ENCODE data around the gene EMC9.
"Not testable (repeated sequence)": the region's sequence is repeated elsewhere in the genome, so short reads cannot be mapped to it uniquely, and the experiment has no call there.

EMC9 gene

DNA sequence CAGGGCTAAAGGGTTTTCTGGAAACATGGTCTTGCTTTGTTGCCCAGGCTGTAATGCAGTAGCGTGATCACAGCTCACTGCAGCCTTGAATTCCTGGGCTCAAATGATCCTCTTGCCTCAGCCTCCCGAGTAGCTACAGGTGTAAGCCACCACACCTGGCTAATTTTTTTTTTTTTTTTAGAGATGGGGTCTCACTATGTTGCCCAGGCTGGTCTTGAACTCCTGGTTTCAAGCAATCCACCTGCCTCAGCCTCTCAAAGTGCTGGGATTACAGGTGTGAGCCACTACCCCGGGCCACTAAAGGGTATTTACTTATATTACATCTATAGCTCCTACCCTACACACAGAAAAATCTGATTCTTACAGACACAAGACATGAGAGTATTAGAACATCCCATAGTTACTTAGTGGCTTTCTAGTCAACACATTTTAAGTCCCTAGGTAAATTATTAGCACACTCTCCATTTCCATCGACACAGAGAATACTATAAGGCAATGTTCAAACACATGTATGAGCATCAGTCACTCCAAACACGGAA, 33.0 kb downstream of the EMC9 start:
- DNase-seq (ENCODE audit: low read depth, low spot score) = no peak

DNA sequence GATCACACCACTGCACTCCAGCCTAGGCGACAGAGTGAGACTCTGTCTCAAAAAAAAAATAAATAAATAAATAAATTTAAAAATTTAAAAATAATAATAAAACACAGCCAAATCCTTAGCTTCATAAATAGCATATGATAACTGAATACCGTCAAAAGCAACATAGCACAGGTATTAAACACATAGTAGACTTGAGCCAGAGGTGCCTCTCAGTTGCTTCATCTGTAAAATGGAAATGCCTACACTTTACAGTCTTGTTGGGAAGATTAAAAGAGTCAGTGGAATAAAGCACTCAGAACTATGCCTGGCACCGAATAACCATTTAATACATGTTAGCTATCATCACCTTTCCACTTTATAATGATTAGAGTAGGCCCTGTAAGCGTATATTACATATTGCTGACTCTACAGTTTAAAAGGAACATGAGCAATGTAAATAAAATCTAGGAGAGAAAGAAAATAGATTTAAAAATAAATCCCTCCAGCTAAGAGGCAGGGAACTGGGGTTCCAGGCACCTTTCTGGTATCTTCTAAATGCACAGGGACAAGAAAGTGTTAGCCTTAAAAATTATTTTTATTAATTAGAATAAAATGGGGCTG, 34.6 kb downstream of the EMC9 start:
- DNase-seq (ENCODE audit: low read depth, low spot score) = no peak

DNA sequence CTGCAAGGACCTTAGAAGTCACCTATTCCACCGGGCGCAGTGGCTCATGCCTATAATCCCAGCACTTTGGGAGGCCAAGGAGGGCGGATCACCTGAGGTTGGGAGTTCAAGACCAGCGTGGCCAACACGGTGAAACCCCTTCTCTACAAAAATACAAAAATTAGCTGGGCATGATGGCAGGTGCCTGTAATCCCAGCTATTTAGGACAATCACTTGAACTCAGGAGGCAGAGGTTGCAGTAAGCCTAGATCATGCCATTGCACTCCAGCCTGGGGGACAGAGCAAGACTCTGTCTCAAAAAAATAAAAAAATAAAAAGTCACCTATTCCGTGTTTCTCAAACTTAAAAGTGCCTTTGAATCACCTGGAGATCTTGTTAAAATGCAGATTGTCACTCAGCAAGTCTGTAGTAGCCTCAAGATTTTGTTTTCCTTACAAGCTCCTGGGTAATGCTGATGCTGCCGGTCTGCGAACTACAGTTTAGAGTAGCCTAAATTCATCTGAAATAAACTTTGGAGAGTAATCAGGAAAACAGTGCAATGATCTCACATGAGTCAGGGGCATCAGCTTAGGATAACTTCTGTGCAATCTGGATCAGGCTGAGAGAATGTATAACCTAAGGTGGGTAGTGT, 35.7 kb downstream of the EMC9 start:
- not testable (repeated sequence) for DNase-seq (ENCODE audit: low read depth, low spot score)

DNA sequence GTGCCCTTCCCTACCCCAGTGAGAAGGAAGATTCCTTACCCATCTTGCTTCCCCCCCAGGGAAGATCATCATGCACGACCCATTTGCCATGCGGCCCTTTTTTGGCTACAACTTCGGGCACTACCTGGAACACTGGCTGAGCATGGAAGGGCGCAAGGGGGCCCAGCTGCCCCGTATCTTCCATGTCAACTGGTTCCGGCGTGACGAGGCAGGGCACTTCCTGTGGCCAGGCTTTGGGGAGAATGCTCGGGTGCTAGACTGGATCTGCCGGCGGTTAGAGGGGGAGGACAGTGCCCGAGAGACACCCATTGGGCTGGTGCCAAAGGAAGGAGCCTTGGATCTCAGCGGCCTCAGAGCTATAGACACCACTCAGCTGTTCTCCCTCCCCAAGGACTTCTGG, 37.9 kb downstream of the EMC9 start:
- DNase-seq (ENCODE audit: low read depth, low spot score) = no peak

DNA sequence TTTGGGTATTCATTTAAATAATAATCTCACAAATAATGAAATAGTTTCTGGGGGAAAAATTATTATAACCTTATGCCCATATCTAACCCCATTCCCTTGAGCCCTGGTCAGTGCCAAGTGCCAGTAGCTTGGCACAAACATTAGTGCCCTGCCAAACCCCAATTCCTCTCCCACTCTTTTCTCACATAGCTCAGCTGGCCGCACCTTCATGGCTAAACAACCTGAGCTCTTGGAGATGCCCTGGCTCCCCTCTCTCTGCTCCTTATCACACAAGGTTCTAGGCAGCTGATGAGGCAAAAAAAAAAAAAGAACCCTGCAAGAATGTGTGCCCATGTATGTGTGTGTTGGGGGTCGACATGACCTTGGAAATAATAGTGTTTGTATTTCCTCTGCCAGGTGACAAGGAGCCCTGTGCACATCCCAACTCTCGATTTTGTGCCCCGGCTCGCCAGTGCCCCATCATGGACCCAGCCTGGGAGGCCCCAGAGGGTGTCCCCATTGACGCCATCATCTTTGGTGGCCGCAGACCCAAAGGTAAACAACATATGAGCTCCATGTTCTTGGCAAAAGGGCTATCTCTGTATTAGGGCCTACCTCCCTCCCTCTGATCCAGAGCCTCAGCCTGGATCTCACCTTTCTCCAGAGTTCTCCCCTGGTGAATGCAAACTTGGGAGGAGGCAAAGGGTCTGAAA, 38.9 kb downstream of the EMC9 start:
- no peak for DNase-seq (ENCODE audit: low read depth, low spot score)

DNA sequence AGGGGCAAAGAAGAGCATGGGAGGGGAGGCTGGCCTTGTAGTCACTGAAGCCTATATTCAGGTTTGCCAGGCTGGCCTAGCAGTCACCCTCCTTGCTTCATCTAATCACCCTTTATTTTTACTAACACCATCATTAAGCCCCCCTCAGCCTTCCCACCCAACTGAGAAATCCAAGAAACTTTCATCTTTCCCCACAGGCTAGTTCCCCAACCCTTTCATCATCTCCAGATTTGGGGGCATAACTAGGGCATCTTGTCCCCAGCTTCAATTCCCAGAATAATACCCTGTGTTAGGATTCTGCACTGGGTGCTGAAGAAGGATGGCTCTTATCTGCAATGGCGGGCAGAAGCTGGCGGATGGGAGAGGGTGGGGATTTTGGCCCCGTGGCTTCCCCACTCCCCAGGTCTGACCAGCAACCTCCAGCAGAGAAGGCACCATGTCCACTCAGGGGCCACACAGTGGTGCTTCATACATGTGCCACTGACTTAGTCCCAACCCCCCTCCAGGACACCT, 40.4 kb downstream of the EMC9 start:
- DNase-seq (ENCODE audit: low read depth, low spot score) = no peak

DNA sequence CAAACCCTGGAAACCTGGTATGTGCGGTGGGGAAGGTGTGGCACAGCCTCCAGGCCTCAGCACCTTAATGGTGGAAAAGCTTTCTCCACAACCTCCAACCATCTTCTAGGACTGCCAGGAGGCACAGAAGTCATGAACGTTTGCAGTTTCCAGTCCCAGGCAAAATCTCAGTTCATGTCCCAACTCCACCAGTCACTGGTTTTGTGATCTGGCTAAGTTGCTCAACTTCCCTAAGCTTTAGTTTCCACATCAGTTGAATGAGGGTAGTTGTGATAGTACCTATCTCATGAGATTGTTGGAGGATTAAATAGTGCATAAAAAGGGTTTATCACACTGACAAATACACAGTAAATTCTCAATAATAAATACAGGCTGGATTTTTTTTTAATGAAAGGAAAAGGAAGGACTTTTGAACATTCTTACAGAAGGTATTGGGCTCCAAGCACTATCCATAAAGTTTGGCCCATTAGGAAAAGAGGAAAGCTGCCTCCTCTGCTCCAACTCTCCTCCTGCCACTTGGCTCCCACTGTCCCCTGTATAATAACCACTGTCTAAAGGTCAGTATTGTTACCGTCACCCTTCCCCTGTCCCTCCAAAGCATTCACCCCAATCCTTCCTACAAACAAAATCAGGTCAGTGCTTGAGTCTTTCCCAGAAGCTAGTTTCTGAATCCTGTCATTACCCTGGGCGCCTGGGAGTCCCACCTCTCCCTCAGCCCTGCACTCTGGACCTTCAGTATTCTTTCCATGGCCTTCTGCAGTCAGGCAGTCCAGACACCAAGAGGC, 41.0 kb downstream of the EMC9 start:
- no peak for DNase-seq (ENCODE audit: low read depth, low spot score)

DNA sequence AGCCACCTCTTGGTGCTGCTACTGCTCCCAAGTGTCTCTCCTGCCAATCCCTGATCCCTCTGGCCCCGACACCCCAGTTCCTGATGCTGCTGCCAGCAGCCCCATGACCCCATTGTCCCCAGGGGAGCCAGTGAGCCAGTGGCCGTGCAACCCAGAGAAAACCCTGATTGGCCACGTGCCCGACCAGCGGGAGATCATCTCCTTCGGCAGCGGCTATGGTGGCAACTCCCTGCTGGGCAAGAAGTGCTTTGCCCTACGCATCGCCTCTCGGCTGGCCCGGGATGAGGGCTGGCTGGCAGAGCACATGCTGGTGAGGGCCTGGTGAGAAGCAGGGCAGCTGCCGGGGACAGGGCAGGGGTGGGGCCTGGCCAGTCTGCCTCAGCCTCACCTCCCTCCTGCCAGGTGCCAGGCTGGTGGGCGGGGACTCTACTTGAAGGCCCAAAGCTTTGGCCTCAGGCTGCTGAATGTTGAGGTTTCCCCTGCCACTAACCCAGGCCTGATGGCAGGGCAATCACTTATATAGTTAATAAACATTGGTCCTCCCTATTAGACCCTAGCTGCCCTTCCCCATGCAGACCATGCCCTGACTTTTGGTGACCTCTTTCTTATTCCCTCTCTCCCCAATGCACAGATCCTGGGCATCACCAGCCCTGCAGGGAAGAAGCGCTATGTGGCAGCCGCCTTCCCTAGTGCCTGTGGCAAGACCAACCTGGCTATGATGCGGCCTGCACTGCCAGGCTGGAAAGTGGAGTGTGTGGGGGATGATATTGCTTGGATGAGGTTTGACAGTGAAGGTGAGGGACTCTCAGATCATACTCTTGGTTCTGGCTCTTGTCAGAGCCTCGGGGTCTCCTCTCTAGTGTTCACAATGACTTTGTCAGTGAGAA, 42.2 kb downstream of the EMC9 start:
- no peak for DNase-seq (ENCODE audit: low read depth, low spot score)

DNA sequence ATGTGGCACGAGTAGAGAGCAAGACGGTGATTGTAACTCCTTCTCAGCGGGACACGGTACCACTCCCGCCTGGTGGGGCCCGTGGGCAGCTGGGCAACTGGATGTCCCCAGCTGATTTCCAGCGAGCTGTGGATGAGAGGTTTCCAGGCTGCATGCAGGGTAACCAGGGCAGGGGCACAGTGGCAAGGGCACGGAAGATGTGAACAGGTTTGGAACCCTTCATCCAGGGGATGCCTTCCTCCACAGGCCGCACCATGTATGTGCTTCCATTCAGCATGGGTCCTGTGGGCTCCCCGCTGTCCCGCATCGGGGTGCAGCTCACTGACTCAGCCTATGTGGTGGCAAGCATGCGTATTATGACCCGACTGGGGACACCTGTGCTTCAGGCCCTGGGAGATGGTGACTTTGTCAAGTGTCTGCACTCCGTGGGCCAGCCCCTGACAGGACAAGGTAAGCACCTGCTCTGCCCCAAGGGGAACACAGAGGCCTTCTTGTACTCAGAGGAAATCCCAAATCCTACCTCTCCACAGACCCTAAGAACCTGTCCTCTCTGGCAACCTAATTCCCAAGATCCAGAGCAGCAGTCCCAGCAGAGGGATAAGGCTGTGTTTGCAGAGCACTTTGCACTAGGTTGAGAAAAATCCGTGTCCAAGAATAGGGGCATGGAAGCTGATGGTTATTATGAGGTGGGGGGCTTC, 43.0 kb downstream of the EMC9 start:
- no peak for DNase-seq (ENCODE audit: low read depth, low spot score)

DNA sequence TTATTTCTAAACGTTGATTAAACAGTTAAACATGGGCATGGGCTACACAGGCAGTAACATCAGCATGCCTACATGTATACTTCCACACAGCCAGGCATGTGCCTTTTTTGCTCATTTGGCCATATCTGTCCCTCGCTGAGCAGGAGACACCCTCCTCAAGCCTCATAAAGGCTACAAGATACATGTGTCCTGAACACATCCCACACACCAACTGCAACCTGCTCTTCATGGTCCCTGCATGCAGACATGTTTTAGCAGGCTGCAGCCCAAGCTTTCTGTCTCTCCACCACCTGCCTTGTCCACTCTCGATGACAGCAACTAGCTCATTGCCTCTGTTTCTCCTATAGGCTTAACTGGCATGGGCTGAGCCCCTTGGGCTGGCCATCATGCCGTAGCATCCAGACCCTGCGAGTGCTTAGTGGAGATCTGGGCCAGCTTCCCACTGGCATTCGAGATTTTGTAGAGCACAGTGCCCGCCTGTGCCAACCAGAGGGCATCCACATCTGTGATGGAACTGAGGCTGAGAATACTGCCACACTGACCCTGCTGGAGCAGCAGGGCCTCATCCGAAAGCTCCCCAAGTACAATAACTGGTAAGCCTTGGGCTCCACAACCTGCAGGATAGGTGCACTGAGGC, 44.7 kb downstream of the EMC9 start:
- DNase-seq (ENCODE audit: low read depth, low spot score) = no peak

DNA sequence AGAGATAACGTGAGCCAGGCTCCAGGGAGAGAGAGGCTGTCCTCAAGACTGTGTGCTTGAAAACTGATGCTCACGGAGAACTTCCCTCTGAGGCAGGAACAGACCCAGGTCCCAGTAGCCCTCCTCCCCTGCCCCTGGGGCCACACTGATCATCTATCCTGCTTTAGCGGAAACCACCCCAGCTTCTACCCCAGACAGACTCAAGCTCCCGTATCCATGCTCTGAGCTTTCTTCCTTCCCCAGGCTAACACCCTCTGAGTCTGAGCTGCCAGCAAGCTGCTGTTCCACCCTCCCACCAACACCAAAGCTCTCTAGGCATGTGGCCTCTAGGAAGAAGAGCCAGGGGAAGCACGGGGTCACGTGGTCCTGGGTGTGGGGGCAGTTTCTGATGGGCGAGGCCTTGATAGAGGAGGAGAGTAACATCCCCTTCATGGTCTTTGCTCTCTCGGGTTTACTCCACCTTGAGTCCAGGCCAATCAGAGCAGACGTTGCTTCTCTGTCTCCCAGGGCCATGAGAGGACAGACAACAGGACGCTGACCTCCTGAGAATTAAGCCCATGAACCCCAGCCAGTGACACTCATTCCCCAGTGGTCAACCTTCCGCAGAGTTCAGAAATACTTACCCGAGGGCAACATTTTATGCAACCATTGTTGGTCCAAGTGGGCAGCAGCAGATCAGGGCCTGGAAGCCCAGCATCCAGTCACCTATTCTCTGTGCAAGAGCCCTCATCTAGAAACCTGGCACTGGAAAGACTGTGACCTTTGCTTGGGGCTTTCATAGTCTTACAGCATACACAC, 45.9 kb downstream of the EMC9 start:
- DNase-seq (ENCODE audit: low read depth, low spot score) = peak; percentile 57

DNA sequence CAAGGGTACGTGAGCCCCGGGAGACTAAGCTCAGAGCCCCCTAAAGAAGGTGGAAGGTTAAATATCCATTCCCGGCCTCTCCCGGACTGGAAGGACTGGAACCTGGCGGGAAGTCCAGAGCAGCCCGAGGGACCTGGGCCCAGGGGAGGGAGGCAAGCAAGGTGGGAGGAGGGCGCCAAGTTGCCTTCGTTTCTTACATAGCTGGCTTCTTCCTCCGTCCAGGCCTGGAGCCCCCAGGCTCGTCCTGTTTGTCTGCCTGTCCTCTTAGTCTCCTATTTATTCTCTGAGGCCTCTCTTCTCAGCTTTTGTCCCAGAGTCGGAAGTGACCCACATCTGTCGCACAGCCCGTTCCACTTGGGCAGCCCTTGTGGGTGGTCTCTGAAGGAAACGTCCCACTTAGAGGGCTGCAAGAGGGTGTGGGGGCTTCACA, 46.5 kb downstream of the EMC9 start:
- DNase-seq (ENCODE audit: low read depth, low spot score) = no peak

DNA sequence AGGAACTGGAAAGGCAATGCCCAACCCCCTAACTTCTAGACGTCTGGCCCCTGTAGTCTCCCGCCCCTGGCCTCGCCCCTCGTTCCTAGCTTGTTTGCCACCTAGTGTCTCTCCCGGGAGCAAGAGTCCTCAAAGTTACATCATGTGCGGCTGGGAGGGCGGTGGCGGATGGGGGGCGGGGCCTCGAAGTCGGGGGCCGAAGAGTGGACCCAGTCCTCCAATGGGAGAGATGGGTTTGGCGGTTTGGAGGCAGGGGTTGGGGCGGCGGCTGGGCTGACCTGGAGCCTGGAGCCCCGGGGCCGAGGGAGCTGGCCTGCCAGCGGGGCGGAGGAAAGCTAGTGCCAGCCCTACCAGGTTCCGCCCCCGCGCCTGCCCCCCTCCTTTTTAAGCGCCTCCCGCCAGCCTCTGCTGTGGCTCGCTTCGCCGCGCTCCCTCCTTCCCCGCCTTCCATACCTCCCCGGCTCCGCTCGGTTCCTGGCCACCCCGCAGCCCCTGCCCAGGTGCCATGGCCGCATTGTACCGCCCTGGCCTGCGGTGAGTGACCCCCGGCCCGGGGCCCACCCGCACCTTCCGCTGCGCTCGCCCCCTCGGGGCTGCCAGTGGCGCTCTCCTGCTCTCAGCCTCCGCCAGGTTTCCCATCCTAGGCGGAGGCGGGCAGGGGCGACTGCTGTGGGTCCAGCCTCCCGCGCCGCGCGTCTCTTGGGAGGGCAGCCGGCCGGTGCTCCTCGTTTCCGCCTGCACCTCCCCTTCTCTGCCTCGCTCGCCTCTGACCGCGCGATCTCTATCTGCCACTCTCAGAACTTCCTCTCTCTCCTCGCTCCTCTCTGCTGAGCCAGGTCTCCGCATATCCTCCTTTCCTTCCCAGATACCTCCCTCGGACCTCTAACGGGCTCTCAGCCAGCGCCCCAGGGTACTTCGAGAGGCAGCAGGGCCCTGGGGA, 47.2 kb downstream of the EMC9 start, which contains the start of gene PCK2:
TSS of gene PCK2 (plus strand) at position 411 of the 940 bp plus-strand sequence. CDS start at position 506, 95 bp downstream.
- peak; percentile 78 for DNase-seq (ENCODE audit: low read depth, low spot score)

DNA sequence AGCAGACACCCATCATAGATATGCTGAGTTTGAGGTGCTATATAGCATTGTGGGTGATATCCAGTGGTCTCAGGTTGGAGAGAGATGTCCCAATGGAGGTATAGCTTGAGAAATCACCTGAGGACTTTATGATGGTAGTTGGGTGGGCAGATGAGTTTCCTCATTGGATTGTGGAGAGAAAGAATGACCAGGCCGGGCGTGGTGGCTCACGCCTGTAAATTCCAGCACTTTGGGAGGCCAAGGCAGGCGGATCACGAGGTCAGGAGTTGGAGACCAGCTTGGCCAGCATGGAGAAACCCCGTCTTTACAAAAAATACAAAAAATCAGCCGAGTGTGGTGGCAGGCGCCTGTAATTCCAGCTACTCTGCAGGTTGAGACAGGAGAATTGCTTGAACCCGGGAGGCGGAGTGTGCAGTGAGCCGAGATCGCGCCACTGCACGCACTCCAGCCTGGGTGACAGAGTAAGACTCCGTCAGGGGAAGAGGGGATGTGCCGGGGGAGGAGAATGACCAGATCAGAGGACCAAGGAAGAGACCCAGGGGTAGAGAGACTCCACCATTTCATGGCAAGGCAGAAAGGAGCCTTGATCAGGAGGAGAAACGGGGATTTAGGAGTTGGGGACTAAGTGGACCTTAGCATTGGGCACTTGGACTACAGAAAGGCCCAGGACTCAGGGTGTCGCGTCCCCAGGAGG, 48.0 kb downstream of the EMC9 start:
- no peak for DNase-seq (ENCODE audit: low read depth, low spot score)

DNA sequence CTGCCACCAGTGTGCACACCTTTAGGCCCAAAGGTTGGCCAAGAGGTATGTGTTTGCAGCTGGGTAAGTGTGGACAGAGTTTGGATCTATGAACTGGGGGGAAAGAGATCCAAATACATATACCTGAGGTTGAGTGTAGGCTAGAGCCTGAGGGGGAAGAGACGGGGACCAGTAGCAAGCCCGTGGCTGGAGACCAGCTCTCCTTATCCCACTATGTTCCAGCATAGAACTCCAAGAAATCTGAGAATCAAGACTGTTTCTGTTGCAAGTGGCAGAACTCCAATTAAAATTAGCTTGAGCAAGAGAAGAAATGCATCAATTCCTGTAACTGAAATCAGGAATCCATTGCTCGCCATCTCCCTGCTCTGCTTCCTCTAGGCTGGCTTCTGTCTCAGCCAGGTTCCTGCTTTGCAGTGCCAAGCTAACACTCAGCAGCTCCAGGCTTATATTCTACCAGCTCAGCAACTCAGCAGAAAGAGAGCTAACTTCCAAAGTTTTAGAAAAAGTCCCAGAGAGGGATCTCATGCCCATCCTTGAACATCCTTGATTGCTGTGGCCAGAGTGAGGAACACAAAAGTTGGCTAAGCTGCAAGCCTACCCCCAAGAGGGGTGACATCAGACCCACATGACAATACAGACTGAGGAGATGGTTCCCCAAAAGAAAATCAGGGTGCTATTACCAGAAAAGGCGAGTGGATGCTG, 48.7 kb downstream of the EMC9 start:
- no peak for DNase-seq (ENCODE audit: low read depth, low spot score)

DNA sequence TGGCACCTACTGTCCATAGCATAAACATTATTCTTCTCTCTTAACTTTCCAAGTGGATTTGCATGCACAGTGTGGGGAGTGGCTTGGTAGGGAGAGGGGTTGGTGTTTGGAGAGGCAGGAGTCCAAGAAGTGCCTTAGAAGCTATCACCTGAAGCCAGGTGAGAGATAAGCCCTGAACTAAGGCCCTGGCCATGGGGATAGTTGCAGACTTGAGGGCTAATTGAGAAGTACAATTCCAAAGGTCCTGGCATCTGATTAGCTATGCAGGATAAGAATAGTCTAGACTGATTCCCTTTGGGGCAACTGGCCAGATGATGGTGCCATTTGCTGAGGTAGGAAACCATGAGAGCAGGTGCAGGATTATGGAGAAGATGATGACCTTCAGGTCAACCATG, 49.3 kb downstream of the EMC9 start:
- no peak for DNase-seq (ENCODE audit: low read depth, low spot score)
